ENCODE results near the gene ESYT3. TPM values are rescaled to one million over a fixed set of nuclear protein-coding genes. Genes with fewer than 3 reads are reported as not detected.
A peak's percentile ranks its signal among the peaks of the same experiment; 100 is the strongest.

Gene ESYT3
- total RNA-seq, 4 donors from 2014 or later: 0.20 to 2.3 (median 0.77) TPM

GRCh38 chr3:138401834-138402233 is 32.6 kb upstream of the ESYT3 start:
- TF ChIP-seq CTCF (IDR thresholded peaks at IDR 0.05 in 4 of 5, conservative IDR thresholded peaks at IDR 0.05 in 1 of 5): no peak
- no peak for TF ChIP-seq POLR2A (IDR thresholded peaks at IDR 0.05)
- H3K36me3 ChIP-seq: peaks cover 0 to 58% of the 10 kb centered on the region in 2 donors
- DNase-seq: no peak
- H3K9me3 ChIP-seq: no peaks in the 10 kb centered on the region
- intact Hi-C loops (cut with DNase I; ENCODE audit: low total_unique reads): no loop called here
- peaks cover 23 to 27% of the 10 kb centered on the region in 2 donors for H3K4me1 ChIP-seq
- peak overlapping the region in 1 of 4 donors; percentile 28 for H3K27ac ChIP-seq
- no peaks in the 10 kb centered on the region for H3K27me3 ChIP-seq
- in situ Hi-C loops (cut with MboI; ENCODE audit: low sequenced_read_pairs in 4 of 4): loop anchor here in 3 of 4 donors (25.0 kb wide), 1 partner anchor 510 kb away; no protein-coding TSS in a partner anchor
- H3K4me3 ChIP-seq: no peak overlapping the region
- ATAC-seq: no peak

GRCh38 chr3:138404121-138404520 is 30.3 kb upstream of the ESYT3 start:
- Histone ChIP-seq H3K4me1 (peaks cover 17 to 18% of the 10 kb centered on the region in 2 donors), H3K27me3 (no peaks in the 10 kb centered on the region), H3K27ac (no peak overlapping the region), H3K4me3 (no peak overlapping the region), H3K9me3 (no peaks in the 10 kb centered on the region), H3K36me3 (peaks cover 0 to 53% of the 10 kb centered on the region in 2 donors)
- intact Hi-C loops (cut with DNase I; ENCODE audit: low total_unique reads) (no loop called here), in situ Hi-C loops (cut with MboI; ENCODE audit: low sequenced_read_pairs in 4 of 4) (loop anchor here in 3 of 4 donors (25.0 kb wide), 1 partner anchor 508 kb away; no protein-coding TSS in a partner anchor)
- ATAC-seq: no peak
- TF ChIP-seq CTCF (IDR thresholded peaks at IDR 0.05 in 4 of 5, conservative IDR thresholded peaks at IDR 0.05 in 1 of 5): no peak
- no peak for TF ChIP-seq POLR2A (IDR thresholded peaks at IDR 0.05)
- no peak for DNase-seq

- TF ChIP-seq POLR2A (IDR thresholded peaks at IDR 0.05): no peak
- no peak for TF ChIP-seq CTCF (IDR thresholded peaks at IDR 0.05 in 4 of 5, conservative IDR thresholded peaks at IDR 0.05 in 1 of 5)
- H3K27me3 ChIP-seq: no peaks in the 10 kb centered on the region
- H3K36me3 ChIP-seq: peaks cover 0 to 53% of the 10 kb centered on the region in 2 donors
- H3K4me1 ChIP-seq: peaks cover 8 to 9% of the 10 kb centered on the region in 2 donors
- DNase-seq (no peak), ATAC-seq (no peak)
- H3K27ac ChIP-seq: no peak overlapping the region
- intact Hi-C loops (cut with DNase I; ENCODE audit: low total_unique reads): no loop called here
- in situ Hi-C loops (cut with MboI; ENCODE audit: low sequenced_read_pairs in 4 of 4): loop anchor here in 3 of 4 donors (25.0 kb wide), 1 partner anchor 507 kb away; no protein-coding TSS in a partner anchor
- H3K9me3 ChIP-seq: no peaks in the 10 kb centered on the region
- no peak overlapping the region for H3K4me3 ChIP-seq
Observed at GRCh38 chr3:138405001-138405400, 29.4 kb upstream of the ESYT3 start.

GRCh38 chr3:138405486-138405885 is 28.9 kb upstream of the ESYT3 start:
- ATAC-seq (no peak), DNase-seq (no peak)
- peaks cover 0 to 50% of the 10 kb centered on the region in 2 donors for H3K36me3 ChIP-seq
- in situ Hi-C loops (cut with MboI; ENCODE audit: low sequenced_read_pairs in 4 of 4) (loop anchor here in 3 of 4 donors (25.0 kb wide), 1 partner anchor 507 kb away; no protein-coding TSS in a partner anchor), intact Hi-C loops (cut with DNase I; ENCODE audit: low total_unique reads) (no loop called here)
- no peaks in the 10 kb centered on the region for H3K27me3 ChIP-seq
- no peak for TF ChIP-seq POLR2A (IDR thresholded peaks at IDR 0.05)
- TF ChIP-seq CTCF (IDR thresholded peaks at IDR 0.05 in 4 of 5, conservative IDR thresholded peaks at IDR 0.05 in 1 of 5): no peak
- H3K4me1 ChIP-seq: peaks cover 4 to 5% of the 10 kb centered on the region in 2 donors
- no peaks in the 10 kb centered on the region for H3K9me3 ChIP-seq
- no peak overlapping the region for H3K4me3 ChIP-seq
- H3K27ac ChIP-seq: no peak overlapping the region

GRCh38 chr3:138406606-138407005 is 27.8 kb upstream of the ESYT3 start:
- intact Hi-C loops (cut with DNase I; ENCODE audit: low total_unique reads): no loop called here
- no peak for ATAC-seq

More at GRCh38 chr3:138406606-138407005, 27.8 kb upstream of the ESYT3 start:
- H3K4me3 ChIP-seq: no peak overlapping the region
- TF ChIP-seq POLR2A (IDR thresholded peaks at IDR 0.05) (no peak), CTCF (IDR thresholded peaks at IDR 0.05 in 4 of 5, conservative IDR thresholded peaks at IDR 0.05 in 1 of 5) (no peak)
- in situ Hi-C loops (cut with MboI; ENCODE audit: low sequenced_read_pairs in 4 of 4): loop anchor here in 3 of 4 donors (25.0 kb wide), 1 partner anchor 506 kb away; no protein-coding TSS in a partner anchor
- no peaks in the 10 kb centered on the region for H3K27me3 ChIP-seq
- H3K27ac ChIP-seq: no peak overlapping the region
- DNase-seq: no peak
- H3K9me3 ChIP-seq: no peaks in the 10 kb centered on the region
- H3K4me1 ChIP-seq: no peaks in the 10 kb centered on the region
- H3K36me3 ChIP-seq: peaks cover 0 to 38% of the 10 kb centered on the region in 2 donors

Data from gastrocnemius medialis (tissue), 4 donors.